Stimulated activated CD4-positive, alpha-beta T cell treated with anti-CD3 and anti-CD28 coated beads, Interleukin-4, amount 100 ng/mL, for 1 hour (primary cell): ENCODE results near the gene FRMD3.
A peak's percentile ranks its signal among the peaks of the same experiment; 100 is the strongest.

Experiments used
- DNase-seq: peaks from one replicate; pipeline ENCODE4 v3.0.0-alpha.2; 2020

FRMD3 gene

DNA sequence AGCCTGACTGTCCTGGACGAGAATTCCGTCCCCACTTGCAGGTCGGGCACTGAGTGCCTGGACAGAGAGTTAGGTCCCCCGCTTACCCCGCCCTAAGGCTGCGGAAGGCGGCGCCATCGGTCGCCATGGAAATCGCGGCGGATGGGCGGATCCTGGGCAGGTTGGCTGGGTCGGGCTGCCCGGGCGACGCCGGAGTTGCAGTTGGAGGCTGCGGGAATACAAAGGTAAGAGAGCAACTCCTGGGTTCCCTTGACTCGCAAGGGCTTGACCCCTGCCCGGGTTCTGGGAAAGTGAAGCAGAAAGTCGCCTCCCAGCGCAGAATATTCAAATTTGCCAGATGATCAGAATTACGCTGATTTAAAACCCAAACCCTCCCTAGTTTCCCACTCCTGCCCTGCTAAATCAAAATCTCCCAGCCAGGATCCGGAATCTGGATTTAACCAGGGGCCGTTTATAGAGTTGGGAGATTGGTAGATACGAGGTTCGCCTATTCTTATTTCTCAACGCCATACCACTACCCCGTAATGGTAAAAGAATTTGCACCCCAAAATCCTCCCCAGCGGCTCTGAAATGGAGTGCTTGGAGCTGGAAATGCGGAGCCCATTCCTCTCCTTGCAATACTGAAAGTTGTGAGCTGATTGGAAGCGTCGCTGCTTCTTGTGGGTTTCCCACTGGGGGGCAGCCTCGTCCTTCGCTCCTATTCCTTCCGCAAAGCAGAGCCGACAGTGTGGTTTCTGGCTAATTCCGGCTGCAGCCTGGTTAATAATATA, 318.9 kb downstream of the FRMD3 start:
- DNase-seq, result peak; percentile 4

DNA sequence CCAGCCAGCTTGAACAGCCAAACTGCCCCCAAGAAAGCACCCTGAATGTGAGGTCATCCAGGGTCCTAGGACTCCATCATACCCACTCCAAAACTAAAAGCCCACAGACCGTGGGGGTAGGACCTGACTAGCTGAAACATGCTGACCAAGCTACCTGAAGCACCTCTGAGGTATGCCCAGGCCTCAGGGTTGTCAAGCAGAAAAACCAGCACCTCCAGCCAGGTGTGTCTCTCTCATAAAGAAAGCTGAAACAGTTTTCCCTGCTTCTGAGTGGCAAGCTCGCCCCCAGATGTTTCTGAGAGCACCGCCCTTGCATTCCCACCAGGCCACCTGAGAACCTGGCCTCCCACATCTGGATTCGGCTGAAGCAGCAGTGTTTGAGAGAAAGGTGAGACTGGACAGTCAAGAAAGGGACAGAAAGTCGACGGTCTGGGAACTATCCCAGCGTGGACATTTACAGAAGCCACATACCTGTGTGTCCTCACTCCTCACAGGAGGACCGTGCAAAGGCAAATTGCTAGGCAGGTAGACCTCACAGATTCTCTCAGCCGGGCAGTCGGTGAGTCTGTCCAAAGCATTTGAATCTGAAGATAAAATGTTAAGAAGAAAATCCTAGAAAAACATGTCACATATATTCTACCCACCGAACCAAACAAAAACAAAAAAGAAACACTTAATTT, 319.6 kb downstream of the FRMD3 start:
- DNase-seq, result no peak

DNA sequence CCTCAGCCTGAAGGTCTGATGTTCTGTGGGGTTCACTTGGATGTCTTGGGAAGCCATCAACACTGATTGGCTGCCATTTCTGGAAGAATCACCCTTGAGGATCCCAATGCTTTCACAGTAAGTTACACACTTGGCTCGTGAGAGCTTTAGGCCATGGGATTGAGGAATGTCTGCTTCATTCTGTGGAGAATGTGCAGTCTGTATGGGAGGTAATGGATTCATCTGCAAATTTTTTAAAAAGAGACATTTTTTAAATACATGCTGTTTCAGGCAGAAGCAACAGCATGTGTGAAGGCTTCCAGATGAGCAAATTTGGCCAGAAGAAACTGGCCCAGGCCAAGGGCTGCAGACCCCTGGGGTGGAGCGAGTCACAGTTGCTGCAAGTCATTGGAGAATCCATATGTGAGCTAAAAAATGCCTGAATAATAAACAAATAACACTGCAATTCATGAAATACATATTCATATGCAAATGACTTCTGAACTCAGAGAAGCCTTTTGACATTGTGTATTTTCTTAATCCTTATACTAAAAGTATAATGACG, 328.9 kb downstream of the FRMD3 start:
- no peak for DNase-seq

DNA sequence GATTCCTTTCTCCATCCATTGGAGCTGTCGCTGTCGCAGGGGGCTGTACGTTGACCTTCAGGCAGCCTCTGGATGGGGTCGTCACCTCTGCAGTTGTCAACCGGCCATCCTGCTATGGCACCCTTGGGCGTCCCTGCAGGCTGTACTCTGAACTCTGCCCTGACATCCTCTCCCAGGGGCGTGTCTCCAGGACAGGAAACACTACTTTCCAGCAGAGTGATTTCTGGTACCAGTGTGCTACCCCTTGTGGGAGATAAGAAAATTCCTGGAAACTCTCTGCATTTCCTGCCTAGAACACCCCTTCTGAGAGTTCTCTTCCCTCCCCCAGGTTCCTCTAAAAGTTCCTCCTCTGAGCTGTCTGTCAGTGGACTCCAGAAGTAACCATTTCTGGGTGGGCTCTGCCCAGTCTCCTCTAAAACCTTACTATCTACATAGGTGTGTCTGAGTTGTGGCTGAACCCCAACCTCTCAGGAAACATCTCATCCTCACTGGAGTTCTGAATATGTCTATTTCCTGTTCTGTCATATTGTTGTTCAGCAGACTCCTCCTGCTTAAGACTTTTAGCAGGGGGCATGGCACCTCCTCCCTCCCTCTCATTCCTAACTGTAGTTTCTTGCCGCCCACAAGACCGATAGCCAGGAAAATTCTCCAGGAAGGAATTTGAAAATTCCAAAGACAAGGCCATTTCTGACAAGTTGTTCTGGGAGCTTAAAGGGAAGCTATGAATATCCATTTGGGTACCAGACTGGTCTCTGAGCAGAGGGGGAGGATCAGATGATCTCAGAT, 329.9 kb downstream of the FRMD3 start:
- no peak for DNase-seq

- no peak for DNase-seq
These were observed 334.2 kb downstream of the FRMD3 start for GRCh38 chr9:83204047-83204446.

DNA sequence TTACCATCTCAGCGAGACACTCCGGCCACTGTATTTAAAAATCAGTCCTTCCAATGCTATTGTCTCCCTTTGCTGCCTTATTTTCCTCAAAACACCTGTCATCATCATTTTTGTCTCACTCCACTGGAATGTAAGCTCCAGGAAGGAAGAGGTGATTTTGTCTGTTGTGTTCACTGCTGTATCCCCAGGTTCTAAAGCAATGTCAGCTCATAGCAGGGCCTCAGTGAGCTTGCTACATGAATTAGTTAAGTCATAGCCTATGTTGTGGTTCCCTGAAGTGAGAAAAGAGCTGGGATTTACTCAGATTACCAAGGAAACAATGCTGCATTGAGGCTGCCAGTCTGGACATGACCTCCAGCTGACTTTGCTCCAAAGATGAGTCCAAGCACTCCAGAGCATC, 337.7 kb downstream of the FRMD3 start:
- DNase-seq, result no peak

- no peak for DNase-seq
These were observed 338.4 kb downstream of the FRMD3 start for GRCh38 chr9:83199832-83200231.

- DNase-seq, result no peak
These were observed 339.0 kb downstream of the FRMD3 start for GRCh38 chr9:83199240-83199639.

DNA sequence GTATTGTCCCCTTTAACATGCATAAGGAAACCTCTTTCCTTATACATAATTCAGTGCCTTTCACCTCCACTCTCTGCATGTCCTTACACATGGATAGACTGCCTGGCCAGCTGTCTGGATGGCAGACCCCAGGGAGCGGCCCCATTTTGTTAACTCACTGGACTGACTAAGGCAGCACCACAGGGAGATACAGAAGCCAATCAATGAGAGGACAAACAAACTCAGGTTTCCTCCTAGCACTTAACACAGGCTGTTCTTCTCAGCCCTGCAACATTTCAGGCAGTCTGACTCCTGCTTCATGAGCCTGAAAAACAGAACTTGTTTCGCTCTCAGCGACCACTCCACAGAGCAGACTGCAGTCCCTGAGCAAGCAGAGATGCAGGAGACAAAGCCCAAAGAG, 339.8 kb downstream of the FRMD3 start:
- DNase-seq, result no peak

- DNase-seq, result no peak
These were observed 340.6 kb downstream of the FRMD3 start for GRCh38 chr9:83197591-83197990.

DNA sequence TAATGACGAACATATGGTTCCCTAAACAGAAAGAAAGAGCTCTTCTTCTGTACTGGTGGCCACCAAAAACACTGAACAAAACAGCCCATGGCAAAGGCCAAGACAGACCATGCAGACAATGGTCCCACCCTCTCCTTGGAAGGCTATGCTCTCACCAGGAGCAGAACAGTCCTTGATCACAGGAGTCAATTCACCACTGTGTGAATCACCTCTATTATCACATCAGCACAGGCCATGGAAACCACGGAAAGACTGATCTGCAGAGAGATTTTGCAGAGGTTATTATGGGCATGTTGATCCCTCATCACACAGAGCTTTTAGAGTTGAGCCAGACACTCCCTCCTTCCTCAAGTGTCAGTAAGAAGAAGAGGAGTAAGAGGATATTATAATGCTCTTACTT, 341.3 kb downstream of the FRMD3 start:
- DNase-seq, result no peak
